ENCODE results near the gene CHN1.

The CHN1 gene

DNA sequence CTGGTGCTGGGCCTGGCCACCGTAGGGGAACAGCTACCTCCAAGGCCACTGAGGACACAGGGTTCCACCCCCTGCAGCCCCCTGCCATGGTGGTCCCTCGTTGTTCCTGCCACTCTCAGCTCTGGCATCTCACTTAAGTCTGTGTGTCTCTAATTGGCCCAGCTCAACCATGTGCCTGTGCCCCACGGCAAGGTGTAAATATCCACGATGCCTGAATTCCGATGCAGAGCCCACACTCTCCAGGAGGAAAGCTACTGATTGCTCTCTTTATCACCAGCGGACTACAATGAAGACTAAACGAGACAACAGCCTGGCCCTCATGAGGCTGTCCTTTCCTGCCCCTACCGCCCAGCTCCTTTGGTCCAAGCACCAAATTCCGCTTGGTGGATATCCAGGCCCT, 223.9 kb downstream of the CHN1 start:
- DNase-seq: no peak

- DNase-seq: no peak
Observed at GRCh38 chr2:174780856-174781255, 224.3 kb downstream of the CHN1 start.

DNA sequence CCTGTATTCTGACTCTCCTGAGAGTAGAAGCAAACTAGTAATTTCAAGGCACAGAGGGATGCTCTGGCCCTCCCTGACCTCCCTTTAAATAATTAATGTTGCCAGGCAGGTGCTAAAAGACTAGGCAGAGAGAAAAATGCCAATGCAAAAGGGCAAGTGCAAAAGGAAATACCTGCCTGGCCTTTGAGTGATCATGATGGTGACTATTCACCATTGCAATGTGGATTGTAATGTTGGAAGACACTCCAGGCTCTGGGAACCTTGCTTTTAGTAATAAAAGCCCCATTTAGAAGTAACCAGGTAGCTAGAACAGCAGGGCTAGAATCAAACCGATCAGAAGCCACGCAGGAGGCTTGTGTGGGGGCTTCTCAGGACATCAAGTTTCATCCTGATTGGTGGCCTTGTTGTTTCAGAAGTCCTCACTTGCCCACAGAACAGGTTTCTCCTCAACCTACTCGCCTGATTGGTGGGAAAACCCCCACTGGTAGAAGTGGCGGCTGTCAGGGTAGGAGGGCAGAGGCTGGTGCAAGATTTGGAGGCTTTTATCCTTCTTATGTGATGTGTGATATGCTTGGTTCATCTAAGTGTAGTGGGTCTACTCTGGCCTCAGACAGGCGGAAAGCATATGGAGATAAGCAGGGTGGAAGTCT, 224.9 kb downstream of the CHN1 start:
- DNase-seq: no peak

DNA sequence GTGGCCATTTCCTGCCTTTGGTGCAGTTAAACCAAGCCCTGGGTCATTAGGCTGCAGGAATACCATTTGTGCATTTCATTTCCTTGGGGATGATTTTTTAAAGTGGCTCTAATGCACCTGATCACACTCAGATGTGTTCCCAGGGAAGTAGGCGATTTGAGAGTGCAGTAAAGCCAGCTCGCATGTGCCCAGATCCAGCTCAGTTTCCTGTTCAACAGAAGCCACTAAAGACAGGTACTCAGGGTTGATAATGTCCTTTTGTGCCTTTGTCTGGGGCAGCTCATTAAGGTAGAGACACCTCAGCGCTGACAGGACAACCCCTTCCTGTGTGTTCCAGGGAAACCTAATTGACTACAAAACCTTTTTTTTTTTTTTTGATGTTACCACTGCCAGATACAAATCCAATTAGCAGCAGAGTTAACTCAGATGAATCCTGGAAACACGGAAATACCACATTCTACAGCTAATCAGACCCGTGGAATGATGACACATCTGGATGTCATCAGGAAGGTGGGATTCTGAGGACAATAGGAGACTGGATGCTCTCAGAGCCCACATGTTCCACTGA, 225.7 kb downstream of the CHN1 start:
- DNase-seq: no peak

DNA sequence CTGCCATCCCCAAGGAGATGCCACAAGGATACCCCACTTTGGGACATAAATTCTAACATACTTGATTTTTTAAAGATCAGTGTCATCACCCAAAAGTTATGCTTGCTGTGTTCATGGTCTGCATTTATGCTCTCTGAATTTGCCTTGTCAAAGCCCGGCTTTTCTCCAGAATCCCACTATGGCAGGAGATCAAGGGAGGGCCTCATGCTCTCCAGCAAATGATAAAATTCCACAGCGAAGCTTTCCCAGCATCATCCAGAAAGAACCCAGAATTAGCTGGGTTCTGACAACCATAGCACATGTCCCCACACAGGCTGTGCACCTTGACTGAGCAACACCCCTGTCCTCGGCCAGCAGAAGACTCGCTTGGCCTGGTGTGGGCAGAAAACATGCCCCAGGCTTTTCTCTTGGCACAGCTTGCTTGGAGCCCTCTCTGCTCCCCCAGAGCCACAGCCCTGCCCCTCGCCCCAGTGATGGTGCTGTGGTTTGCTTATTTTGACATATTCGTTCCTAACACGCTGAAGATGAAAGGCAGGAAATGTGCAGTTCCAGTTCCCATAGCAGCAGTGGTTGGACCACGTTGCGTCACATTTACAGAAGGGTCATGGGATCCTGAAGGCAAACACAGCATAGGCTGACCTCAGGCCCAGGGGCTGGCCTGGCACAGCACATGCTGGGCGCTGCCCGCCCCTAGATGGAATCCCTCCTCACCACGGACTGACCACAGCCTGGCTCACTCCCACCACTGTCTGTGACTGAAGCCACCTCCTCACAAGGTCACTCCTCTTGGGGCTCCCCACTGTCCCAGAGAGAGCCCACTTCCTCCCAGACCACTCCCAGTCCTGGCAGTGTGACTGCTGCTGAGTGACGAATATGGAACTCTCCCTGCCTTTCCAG, 226.8 kb downstream of the CHN1 start:
- DNase-seq: no peak

GRCh38 chr2:174777347-174778084, 227.7 kb downstream of the CHN1 start:
- no peak for DNase-seq

GRCh38 chr2:174776675-174777074, 228.5 kb downstream of the CHN1 start:
- no peak for DNase-seq

DNA sequence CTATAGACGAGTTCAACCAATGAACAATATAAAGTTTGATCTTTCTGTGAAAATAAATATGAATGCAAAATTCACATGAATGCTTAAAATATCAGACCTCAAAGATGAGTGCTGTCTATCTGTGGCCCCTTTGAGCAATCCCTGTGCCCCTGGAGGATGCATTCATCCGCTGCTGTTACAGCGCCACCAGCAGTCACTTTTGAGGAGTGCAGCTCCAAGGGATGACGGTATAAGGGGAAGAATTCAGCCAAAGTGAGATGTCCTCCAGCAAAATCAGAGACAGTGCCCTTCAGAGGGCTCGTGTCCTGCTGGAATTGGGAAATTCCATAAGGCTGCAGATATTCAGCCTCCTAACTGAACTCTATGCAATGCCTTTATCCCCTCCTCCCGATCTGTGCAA, 229.0 kb downstream of the CHN1 start:
- no peak for DNase-seq

GRCh38 chr2:174775571-174775980, 229.6 kb downstream of the CHN1 start:
- no peak for DNase-seq

GRCh38 chr2:174774886-174775285, 230.3 kb downstream of the CHN1 start:
- peak; percentile 13 for DNase-seq

DNA sequence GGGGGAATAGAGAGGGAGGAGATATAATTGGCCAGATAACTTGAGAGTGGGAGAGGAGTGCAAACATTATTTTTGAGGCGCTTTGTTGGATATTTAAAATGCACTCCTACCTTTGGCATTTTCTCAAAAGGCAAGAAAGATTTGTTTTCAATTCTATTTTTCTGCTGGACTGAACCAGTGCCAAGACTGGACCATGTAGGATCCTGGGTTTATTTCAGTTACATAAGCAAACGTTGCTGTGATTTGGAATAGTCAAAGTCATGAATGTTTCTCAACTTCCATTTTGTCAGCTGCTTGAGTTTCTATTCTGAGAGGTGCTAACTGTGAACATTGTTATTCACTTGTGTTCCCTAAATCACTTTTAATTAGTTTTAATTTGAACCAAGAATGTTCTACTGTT, 232.0 kb downstream of the CHN1 start:
- DNase-seq: no peak

- no peak for DNase-seq
Observed at GRCh38 chr2:174772472-174772801, 232.7 kb downstream of the CHN1 start.

DNA sequence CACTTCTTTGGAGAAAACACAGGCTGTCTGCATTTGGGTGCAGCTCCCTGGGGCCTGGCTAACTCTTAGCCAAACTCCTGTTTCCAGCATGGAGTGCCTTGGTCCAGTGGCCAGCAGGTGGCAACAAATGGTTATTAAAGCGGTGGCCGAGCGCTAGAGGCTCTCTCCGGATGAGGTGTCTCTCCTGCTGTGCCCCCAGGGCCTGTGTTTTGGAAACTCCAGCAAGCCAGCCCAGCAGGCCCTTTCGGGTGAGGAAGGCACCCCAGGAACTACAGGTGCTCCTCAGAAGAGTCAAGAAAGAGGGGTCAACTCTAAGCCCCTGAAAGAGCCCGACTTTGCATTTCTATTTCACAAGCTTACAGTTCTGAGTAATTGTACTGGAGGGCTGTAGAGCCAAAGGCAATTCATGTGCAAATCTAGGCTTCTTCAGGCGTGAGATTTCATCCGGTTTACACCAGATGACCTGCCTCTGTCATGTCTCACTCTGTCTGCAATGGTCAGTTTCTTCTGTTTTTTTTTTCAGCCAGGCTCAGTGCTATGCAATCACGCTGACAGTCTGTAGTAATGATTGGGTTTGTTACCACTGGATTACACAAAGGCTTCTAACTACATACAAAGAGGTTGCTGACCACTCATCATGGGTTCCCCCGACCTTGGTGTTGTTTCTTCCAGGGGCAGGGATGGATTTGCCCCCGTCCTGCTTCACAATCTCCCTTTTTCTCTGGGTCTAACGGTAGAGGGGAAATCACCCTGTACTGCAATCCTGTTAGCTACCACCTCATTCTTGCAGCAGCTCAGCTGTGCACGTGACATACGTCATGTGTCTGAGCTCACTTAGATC, 233.3 kb downstream of the CHN1 start:
- no peak for DNase-seq

DNA sequence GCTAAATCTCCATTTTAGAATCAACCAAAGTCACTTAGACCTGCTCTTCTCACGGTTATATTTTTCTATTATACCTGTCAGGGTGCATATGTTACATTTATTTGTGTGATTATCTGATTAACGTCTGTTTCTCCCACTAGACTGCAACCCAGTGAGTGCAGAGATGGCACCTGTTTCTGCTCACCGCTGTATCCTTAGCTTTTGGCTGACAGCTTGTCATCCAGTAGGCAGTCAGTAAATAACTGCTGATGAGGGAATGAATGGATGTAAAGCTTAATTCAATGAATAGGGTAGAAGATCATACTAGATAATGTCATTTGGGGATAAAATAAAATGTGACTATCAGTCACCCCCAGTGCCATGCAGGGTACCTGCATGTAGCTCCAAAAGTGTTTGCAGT, 234.0 kb downstream of the CHN1 start:
- no peak for DNase-seq

GRCh38 chr2:174768557-174768956, 236.6 kb downstream of the CHN1 start:
- DNase-seq: no peak

DNA sequence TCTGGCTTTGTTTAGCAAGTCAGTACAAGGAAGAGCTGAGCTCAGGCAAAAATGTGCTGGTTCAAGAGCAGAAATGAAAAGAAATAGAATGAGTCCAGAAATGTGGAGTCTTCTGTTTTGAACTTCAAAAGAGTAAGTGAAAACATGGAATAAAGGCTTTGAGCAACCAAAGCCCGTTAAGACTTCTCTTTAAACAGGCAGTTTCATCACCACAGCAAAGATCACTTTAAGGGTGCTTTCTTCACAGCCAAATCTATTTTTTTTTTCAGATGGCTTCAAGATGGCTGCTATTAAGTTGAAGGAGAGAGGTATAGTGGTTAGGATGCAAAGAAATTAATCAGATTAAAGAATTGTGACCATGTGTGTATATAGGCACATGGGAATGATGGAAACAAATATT, 238.9 kb downstream of the CHN1 start:
- DNase-seq: no peak

DNA sequence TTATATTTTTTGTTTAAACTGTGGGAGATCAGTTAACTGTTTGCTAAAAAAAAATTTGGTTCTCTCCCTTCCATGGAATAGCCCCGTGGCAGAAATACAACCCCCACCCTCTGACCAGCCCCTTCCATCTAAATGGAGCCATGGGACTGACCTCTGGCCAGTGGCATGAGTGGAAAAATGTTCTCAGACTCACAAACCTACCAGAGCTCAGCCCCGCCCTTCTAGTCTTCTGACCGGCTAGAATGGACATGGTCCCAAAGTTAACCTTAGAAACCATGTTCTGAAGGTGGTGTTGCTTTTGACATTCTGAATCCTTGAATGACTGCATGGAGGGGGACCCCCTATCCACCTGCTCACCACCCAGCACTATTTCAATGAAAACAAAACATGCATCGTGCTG, 239.6 kb downstream of the CHN1 start:
- DNase-seq: no peak

DNA sequence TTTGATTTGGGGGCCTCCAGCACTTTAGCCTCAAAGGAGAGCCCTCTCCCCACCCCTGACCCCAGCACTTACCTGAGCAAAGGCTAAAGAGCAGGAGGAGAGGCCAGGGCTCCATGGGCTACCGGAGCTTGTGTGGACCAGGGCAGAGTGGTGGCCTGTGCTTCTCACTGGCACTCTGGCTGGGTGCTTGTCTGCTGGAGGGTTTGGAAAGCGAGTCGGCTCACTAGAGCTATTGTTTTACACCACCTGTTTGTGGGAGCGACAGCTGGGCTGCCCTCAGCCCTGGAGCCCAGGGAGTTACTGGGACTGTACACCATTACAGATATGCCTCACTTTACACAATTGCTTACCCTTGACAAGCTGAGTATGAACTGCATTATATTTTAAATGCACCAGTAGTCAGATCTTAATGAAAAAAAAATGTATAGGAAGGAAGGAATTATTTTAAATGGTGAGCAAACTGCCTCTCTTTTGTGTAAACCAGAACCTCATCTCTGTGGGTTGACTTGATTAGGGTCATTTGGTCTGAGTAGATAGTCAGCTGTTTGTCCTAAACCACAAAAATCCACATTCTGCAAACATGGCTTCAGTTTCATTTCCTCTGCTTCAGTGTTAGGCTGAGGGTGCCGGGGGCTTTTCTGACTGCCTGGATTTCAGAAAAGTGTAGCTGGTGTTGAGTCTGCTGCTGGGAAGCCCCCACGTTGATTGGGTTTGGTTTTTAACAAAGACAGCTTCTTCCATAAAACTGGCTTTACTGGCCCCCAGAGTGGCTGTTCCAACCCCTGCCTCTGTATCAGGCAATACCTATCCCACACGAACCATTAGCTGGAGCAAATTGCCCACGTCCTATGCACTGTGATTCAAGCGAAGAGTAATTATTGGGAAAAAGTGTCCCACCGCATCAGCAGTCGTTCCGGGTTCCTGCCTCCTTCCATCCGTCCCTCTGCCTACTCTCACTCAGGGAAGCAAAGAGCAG, 240.6 kb downstream of the CHN1 start, which contains the start of gene CHRNA1:
Gene CHRNA1 (minus strand): TSS at position 193 of the 976 bp plus-strand sequence. CDS start 78 bp downstream, at position 115.
- DNase-seq: no peak

DNA sequence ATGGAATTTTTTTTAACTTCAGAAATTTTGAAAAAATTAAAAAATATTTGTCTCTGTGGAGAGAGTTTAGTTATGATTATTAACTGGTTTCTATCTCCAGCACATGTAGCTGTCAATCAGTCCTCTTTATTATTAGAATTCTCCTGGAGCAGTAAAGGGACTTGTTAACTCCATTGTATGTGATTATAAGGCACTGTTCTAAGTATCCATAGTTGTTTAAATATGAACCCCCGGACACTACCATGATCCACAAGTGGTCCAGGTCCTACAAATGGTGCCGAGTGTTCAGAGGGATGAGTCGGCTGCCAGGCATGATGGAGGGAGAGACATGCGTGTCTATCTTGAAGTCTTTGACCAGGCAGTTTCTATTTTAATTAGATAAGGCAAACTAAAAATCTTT, 241.4 kb downstream of the CHN1 start:
- DNase-seq: no peak

GRCh38 chr2:174762464-174762863, 242.7 kb downstream of the CHN1 start:
- no peak for DNase-seq

GRCh38 chr2:174761837-174762236, 243.3 kb downstream of the CHN1 start:
- no peak for DNase-seq

All from NCI-H1417 treated with DMSO at 0.1 percent for 48 hours (cell line).